ENCODE results near the gene ACY1. TPM values are rescaled to one million over a fixed set of nuclear protein-coding genes. Genes with fewer than 3 reads are reported as not detected.

The ACY1 gene
- total RNA-seq, 4 donors from 2014 or later: 20.2 to 42.7 (median 33.6) TPM

GRCh38 chr3:52005571-52005986, 22.2 kb downstream of the ACY1 start:
- DNase-seq: no peak
- no peak for TF ChIP-seq CTCF (IDR thresholded peaks at IDR 0.05)
- TF ChIP-seq POLR2A (IDR thresholded peaks at IDR 0.05): no peak
- Histone ChIP-seq H3K36me3 (no peaks in the 10 kb centered on the region), H3K27ac (peak overlapping the region in 2 of 4 donors; percentile 26 to 32), H3K4me3 (peak overlapping the region in 1 of 4 donors; percentile 15), H3K27me3 (no peaks in the 10 kb centered on the region), H3K9me3 (no peaks in the 10 kb centered on the region), H3K4me1 (peaks cover 13 to 35% (median 30%) of the 10 kb centered on the region in 3 donors)
- WGBS, 2 donors: 9 to 22% methylated on average over 3 to 5 of the region's 15 CpGs
- intact Hi-C loops (cut with DNase I): no loop called here

- H3K27me3 ChIP-seq: no peaks in the 10 kb centered on the region
- WGBS, 2 donors: 56 to 72% methylated on average over 4 to 6 of the region's 8 CpGs
- peak overlapping the region in 1 of 4 donors; percentile 32 for H3K27ac ChIP-seq
- no peak for DNase-seq
- H3K9me3 ChIP-seq: no peaks in the 10 kb centered on the region
- no peaks in the 10 kb centered on the region for H3K36me3 ChIP-seq
- TF ChIP-seq POLR2A (IDR thresholded peaks at IDR 0.05) (no peak), CTCF (IDR thresholded peaks at IDR 0.05) (no peak)
- no peak overlapping the region for H3K4me3 ChIP-seq
- peaks cover 13 to 34% (median 30%) of the 10 kb centered on the region in 3 donors for H3K4me1 ChIP-seq
- intact Hi-C loops (cut with DNase I): no loop called here
Observed at GRCh38 chr3:52006017-52006819, 22.9 kb downstream of the ACY1 start.

- no peak for TF ChIP-seq POLR2A (IDR thresholded peaks at IDR 0.05)
- no peak for TF ChIP-seq CTCF (IDR thresholded peaks at IDR 0.05)
- Histone ChIP-seq H3K27me3 (no peaks in the 10 kb centered on the region), H3K4me1 (peaks cover 13 to 29% (median 25%) of the 10 kb centered on the region in 3 donors), H3K4me3 (no peak overlapping the region), H3K36me3 (no peaks in the 10 kb centered on the region), H3K9me3 (no peaks in the 10 kb centered on the region), H3K27ac (no peak overlapping the region)
- WGBS, 2 donors: 70 to 85% methylated on average over 3 to 6 of the region's 6 CpGs
- no peak for DNase-seq
- intact Hi-C loops (cut with DNase I): no loop called here
Observed at GRCh38 chr3:52006820-52007133, 23.4 kb downstream of the ACY1 start.

- Histone ChIP-seq H3K36me3 (no peaks in the 10 kb centered on the region), H3K27ac (no peak overlapping the region), H3K4me1 (peaks cover 13 to 27% (median 25%) of the 10 kb centered on the region in 3 donors), H3K9me3 (no peaks in the 10 kb centered on the region), H3K27me3 (no peaks in the 10 kb centered on the region), H3K4me3 (no peak overlapping the region)
- DNase-seq: no peak
- TF ChIP-seq POLR2A (IDR thresholded peaks at IDR 0.05) (no peak), CTCF (IDR thresholded peaks at IDR 0.05) (no peak)
- WGBS, 2 donors: 54 to 57% methylated on average over 3 of the region's 4 CpGs
- intact Hi-C loops (cut with DNase I): no loop called here
Observed at GRCh38 chr3:52007291-52007690, 24.0 kb downstream of the ACY1 start.

GRCh38 chr3:52010431-52010830, 27.1 kb downstream of the ACY1 start:
- DNase-seq: no peak
- Histone ChIP-seq H3K9me3 (no peaks in the 10 kb centered on the region), H3K27me3 (no peaks in the 10 kb centered on the region), H3K27ac (no peak overlapping the region), H3K4me3 (no peak overlapping the region), H3K36me3 (no peaks in the 10 kb centered on the region), H3K4me1 (peaks cover 7 to 10% (median 10%) of the 10 kb centered on the region in 3 donors)
- no peak for TF ChIP-seq CTCF (IDR thresholded peaks at IDR 0.05)
- no peak for TF ChIP-seq POLR2A (IDR thresholded peaks at IDR 0.05)
- intact Hi-C loops (cut with DNase I): no loop called here

Data from esophagus squamous epithelium (tissue), 5 donors.